MM.1S (cell line): Measurements from ENCODE around the gene RAD9B.

Experiments used
- EZH2 ChIP-seq: fragments of 300-600 bp; sonication (generic); optimal IDR thresholded peaks from 2 replicates; pipeline ENCODE3; 2017; ENCODE audit warnings: low read depth, mild to moderate bottlenecking, antibody characterized with exemption, low read length, mixed read lengths
- EZH2phosphoT487 ChIP-seq: fragments of 300-600 bp; sonication (generic); IDR thresholded peaks from 2 replicates; pipeline ENCODE4 v1.6.1; 2018; ENCODE audit warnings: antibody characterized with exemption, low read length
- TF ChIP-seq, protein P1 (sequence below): fragments of 300-600 bp; sonication (generic); IDR thresholded peaks from 2 replicates; pipeline ENCODE4 v1.5.1; 2016; ENCODE audit warnings: antibody characterized with exemption, low read length, mixed read lengths

DNA sequence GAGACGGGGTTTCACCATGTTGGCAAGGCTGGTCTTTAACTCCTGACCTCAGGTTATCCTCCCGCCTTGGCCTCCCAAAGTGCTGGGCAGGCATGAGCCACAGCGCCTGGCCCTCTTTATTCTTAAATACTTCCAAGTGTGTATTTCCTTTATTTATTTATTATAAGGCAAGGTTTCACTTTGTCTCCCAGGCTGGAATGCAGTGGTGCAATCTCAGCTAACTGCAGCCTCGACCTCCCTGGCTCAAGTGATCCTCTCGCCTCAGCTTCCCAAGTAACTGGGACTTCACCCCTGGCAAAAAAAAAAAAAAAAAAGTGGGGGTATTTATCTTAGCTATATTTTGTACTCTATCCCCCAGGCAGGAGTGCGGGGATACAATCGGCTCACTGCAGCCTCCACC lies 26.7 kb upstream of the RAD9B start:
- TF ChIP-seq, protein P1, sequence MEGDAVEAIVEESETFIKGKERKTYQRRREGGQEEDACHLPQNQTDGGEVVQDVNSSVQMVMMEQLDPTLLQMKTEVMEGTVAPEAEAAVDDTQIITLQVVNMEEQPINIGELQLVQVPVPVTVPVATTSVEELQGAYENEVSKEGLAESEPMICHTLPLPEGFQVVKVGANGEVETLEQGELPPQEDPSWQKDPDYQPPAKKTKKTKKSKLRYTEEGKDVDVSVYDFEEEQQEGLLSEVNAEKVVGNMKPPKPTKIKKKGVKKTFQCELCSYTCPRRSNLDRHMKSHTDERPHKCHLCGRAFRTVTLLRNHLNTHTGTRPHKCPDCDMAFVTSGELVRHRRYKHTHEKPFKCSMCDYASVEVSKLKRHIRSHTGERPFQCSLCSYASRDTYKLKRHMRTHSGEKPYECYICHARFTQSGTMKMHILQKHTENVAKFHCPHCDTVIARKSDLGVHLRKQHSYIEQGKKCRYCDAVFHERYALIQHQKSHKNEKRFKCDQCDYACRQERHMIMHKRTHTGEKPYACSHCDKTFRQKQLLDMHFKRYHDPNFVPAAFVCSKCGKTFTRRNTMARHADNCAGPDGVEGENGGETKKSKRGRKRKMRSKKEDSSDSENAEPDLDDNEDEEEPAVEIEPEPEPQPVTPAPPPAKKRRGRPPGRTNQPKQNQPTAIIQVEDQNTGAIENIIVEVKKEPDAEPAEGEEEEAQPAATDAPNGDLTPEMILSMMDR: no peak
- TF ChIP-seq EZH2 (no peak), EZH2phosphoT487 (no peak)
